Activated CD4-positive, alpha-beta memory T cell treated with anti-CD3 and anti-CD28 coated beads, Interleukin-2, amount 10 ng/mL, durations not matched to agents 7 days and 5 days (primary cell): ENCODE data around the gene PRKAG2. TPM values are rescaled to one million over a fixed set of nuclear protein-coding genes. Genes with fewer than 3 reads are reported as not detected.
"Not testable (repeated sequence)": the region's sequence is repeated elsewhere in the genome, so short reads cannot be mapped to it uniquely, and the experiment has no call there.

Source experiments
- CTCF ChIA-PET: fragments of 350-600 bp; sonication (Branson Sonifier 250); formaldehyde crosslinking; loops from one replicate; lab custom pipeline; 2021; ENCODE audit warnings: antibody characterized with exemption, inconsistent platforms; lab: Charles Lee
- POLR2A ChIA-PET: fragments of 350-600 bp; sonication (Branson Sonifier 250); formaldehyde crosslinking; loops from one replicate; lab custom pipeline; 2021; ENCODE audit warnings: antibody characterized with exemption; lab: Charles Lee
- DNase-seq: peaks from one replicate; pipeline ENCODE4 v3.0.0-alpha.2; 2020
- H3K27ac Mint-ChIP-seq: one replicate; pipeline ENCODE4 v1.8.0; 2021; ENCODE audit warnings: mild to moderate bottlenecking, mixed read lengths
- H3K27me3 Mint-ChIP-seq: one replicate; pipeline ENCODE4 v1.8.0; 2021; ENCODE audit warnings: mixed read lengths
- H3K36me3 Mint-ChIP-seq: one replicate; pipeline ENCODE4 v1.8.0; 2021; ENCODE audit warnings: low read depth, mixed read lengths
- H3K4me1 Mint-ChIP-seq: one replicate; pipeline ENCODE4 v1.8.0; 2021; ENCODE audit warnings: mixed read lengths
- H3K4me3 Mint-ChIP-seq: one replicate; pipeline ENCODE4 v1.8.0; 2021; ENCODE audit warnings: mild to moderate bottlenecking, mixed read lengths
- H3K9me3 Mint-ChIP-seq: one replicate; pipeline ENCODE4 v1.8.0; 2021; ENCODE audit warnings: mixed read lengths
- total RNA-seq, 2 experiments: library from RNA; stranded (reverse); gene quantifications; one replicate each; pipeline ENCODE4 v1.2.3, GENCODE V29; 2021

Gene PRKAG2
- total RNA-seq, 2 experiments from 2014 or later: 25.4 to 33.7 TPM

DNA sequence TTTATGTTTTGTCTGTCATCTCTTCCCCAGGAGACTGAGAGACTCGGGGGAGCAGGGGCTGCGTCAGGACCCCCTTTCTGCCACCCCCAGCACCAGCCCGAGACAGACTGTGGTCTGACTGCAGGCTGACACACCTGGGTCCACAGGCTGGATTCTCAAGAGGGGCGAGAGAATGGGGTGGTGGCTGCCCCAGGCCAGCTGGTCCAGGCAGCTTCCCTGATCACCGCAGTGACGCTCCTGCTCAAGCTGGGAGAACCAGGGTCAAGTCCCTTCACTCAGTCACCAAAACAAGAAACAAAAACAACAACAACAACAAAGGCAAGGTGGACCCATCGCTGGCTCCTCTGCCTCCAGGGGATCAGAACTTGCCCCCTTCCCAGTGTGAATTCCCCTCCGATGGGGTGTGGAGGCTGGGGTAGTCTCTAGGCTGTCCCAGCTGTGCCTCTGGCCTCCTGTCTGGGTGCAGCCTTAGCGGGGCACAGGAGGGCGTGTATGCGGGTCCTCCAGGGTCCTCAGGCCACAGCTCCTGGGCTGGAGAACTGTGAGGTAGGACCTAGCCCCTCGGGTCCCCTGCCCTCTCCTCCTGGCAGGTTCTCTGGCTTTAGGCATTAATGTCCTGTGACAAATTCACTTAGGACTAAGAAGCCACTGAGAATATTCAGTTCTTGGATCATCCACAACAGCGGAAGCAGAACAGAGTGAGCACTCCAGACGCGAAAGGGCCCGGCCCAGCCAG is 40.6 kb downstream of the PRKAG2 start:
- H3K27ac Mint-ChIP-seq: no peak overlapping the region
- ChIA-PET CTCF (no interaction called here), POLR2A (no interaction called here)
- no peaks in the 10 kb centered on the region for H3K9me3 Mint-ChIP-seq
- H3K36me3 Mint-ChIP-seq: no peaks in the 10 kb centered on the region
- DNase-seq: no peak
- no peaks in the 10 kb centered on the region for H3K27me3 Mint-ChIP-seq
- H3K4me1 Mint-ChIP-seq: peaks cover 43% of the 10 kb centered on the region
- H3K4me3 Mint-ChIP-seq: no peak overlapping the region

DNA sequence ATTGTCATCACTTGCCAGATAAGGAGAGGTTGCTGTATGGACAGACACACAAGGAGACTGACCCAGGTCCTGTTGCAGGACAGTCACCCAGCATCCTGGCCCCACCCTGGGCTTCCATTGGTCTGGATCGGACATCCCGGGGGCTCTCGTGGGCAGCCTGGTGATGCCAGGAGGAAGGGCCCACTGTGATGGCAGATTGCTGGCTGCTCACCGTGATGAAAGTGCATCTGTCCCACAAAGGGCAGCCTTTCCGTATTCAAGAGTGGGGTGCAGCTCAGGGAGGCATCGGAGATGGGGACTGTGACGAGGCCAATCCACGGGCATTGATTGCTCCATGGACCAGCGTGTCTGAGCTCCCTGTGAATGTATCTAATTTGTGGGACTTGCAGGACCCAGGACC is 41.3 kb downstream of the PRKAG2 start:
- CTCF ChIA-PET: no interaction called here
- no peak for DNase-seq

DNA sequence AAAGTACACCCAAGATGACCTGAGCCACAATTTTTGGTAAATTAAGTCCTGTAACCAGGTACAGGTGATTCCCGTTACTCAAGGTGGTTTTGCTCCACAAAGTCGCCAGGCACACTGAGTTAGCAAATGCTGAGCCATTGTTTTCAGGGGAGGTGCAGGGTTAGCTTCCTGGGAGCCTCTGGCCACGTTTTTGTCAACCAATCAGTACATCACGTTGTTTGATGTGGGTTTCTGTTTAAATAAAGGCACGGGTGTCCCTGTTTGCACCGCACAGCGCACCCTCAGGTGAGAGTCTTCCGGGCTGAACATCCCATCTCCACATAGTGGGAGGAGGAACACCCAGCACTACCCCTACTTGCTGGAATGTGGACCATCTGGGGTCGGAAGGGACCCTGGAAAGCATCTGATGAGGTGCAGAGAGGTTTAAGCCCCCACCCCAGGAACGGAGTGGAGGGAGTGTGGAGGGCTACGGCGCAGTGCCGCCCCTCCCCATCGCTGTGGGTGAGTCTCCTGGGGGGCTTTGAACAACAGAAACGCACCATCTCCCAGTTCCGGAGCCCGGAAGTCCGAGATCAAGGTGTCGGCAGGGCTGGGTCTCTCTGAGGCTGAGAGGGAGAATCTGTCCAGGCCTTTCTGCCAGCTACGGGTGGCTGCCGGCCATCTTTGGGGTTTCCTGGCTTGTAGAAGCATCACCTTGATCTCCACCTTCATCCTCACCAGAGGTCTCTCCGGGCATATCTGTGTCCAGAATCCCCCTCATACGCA is 42.5 kb downstream of the PRKAG2 start:
- no peak for DNase-seq
- POLR2A ChIA-PET: no interaction called here
- CTCF ChIA-PET: no interaction called here
- no peaks in the 10 kb centered on the region for H3K36me3 Mint-ChIP-seq
- H3K9me3 Mint-ChIP-seq: no peaks in the 10 kb centered on the region
- peaks cover 33% of the 10 kb centered on the region for H3K4me1 Mint-ChIP-seq
- no peak overlapping the region for H3K4me3 Mint-ChIP-seq
- H3K27me3 Mint-ChIP-seq: no peaks in the 10 kb centered on the region
- H3K27ac Mint-ChIP-seq: no peak overlapping the region

More for the DNA sequence above, 41.3 kb downstream of the PRKAG2 start:
- no peaks in the 10 kb centered on the region for H3K27me3 Mint-ChIP-seq
- H3K4me3 Mint-ChIP-seq: no peak overlapping the region
- no peak overlapping the region for H3K27ac Mint-ChIP-seq
- POLR2A ChIA-PET: no interaction called here
- no peaks in the 10 kb centered on the region for H3K9me3 Mint-ChIP-seq
- peaks cover 43% of the 10 kb centered on the region for H3K4me1 Mint-ChIP-seq
- no peaks in the 10 kb centered on the region for H3K36me3 Mint-ChIP-seq

DNA sequence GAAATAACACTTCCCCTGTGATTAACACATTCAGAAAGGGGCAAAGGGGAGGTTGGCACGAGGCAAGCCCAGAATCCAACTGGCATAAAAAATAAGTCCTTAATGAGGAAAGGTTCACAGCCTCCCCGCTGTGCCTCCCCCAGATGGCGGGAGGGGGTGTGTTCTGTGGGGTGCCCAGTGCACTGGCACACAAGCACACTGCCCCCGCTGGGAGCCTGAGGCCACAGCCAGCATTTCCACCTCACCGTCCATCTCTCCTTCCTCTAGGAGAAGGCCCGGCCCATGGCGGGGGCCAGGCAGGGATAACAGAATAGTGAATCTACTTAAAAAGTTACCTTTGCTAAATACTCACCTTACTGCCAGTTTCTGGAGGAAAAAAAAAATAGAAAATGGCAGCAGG is 43.2 kb downstream of the PRKAG2 start:
- POLR2A ChIA-PET: no interaction called here
- no peak overlapping the region for H3K27ac Mint-ChIP-seq
- DNase-seq: no peak
- CTCF ChIA-PET: interaction anchor here (0.9 kb wide), 1 partner anchor 149 kb away, joined by 3 read pairs; no protein-coding TSS in a partner anchor
- no peak overlapping the region for H3K4me3 Mint-ChIP-seq
- H3K9me3 Mint-ChIP-seq: no peaks in the 10 kb centered on the region
- H3K4me1 Mint-ChIP-seq: peaks cover 31% of the 10 kb centered on the region
- no peaks in the 10 kb centered on the region for H3K36me3 Mint-ChIP-seq
- H3K27me3 Mint-ChIP-seq: no peaks in the 10 kb centered on the region

DNA sequence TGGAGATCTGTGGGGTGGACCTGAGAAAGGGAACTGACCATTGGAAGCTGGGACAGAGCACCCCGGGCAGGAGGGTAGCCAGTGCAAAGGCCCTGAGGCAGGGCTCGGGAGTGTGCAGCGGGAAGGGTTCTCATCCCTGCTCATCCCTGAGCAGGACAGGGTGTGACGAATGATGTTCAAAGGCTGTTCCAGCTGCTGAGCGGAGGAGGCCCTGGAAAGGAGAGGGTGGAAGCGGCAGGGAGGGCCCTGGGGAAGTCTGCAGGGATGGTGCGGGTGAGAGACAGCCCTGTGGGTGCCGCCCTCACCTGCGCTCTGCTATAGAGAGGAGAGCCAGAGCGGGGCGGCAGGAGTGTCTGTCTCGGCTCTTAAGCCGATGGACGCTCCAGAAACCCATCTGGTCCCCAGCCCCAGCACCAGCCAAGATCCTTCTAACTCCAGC is 43.7 kb downstream of the PRKAG2 start:
- DNase-seq: no peak
- POLR2A ChIA-PET: no interaction called here
- Mint-ChIP-seq H3K27me3 (no peaks in the 10 kb centered on the region), H3K36me3 (no peaks in the 10 kb centered on the region), H3K4me3 (no peak overlapping the region), H3K27ac (no peak overlapping the region), H3K4me1 (peaks cover 28% of the 10 kb centered on the region), H3K9me3 (no peaks in the 10 kb centered on the region)
- CTCF ChIA-PET: interaction anchor here (0.9 kb wide), 1 partner anchor 149 kb away, joined by 3 read pairs; no protein-coding TSS in a partner anchor

DNA sequence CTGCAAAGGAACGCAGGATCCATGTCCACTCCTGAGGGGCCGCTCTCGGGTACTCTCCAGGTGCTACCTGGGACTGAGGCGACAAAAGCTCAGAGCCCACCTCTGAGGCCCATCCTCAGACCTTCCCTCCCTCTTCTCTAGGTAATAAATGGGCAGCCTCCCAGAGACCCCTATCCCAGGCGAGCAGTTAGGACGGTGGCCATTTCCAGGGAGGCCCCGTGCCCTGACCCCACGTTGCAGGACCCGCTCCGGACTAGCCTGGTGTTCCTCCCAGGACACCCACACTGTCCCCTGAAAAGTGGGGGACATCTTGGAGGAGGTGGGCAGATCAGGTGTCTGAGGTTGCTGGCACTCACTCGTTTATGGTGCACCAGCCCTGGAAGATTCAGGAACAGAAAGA is 44.3 kb downstream of the PRKAG2 start:
- no peaks in the 10 kb centered on the region for H3K9me3 Mint-ChIP-seq
- peaks cover 24% of the 10 kb centered on the region for H3K4me1 Mint-ChIP-seq
- no peak overlapping the region for H3K27ac Mint-ChIP-seq
- H3K4me3 Mint-ChIP-seq: no peak overlapping the region
- ChIA-PET CTCF (interaction anchor here (0.9 kb wide), 1 partner anchor 150 kb away, joined by 3 read pairs; no protein-coding TSS in a partner anchor), POLR2A (no interaction called here)
- H3K27me3 Mint-ChIP-seq: no peaks in the 10 kb centered on the region
- DNase-seq: no peak
- H3K36me3 Mint-ChIP-seq: no peaks in the 10 kb centered on the region

DNA sequence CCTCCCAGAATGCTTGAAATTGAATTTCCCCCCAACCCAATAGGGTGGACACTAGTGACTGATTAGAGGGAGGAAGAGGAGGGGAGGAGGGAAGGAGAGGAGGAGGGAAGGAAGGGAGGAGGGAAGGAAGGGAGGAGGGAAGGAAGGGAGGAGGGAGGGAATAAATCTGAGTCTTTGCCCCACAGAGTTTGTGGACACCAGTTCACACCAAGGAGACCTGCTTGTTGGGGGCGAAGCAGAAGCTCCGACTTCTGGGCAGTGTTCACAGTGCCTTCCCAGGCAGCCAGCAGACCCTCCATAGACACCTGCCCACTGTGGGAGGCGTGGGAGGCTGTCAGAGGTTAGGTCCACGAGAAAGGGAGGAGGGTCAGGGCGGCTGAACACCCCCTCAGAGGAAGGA is 44.8 kb downstream of the PRKAG2 start:
- Mint-ChIP-seq H3K4me3 (no peak overlapping the region), H3K9me3 (no peaks in the 10 kb centered on the region), H3K4me1 (peaks cover 24% of the 10 kb centered on the region), H3K27ac (no peak overlapping the region), H3K27me3 (no peaks in the 10 kb centered on the region), H3K36me3 (no peaks in the 10 kb centered on the region)
- CTCF ChIA-PET: no interaction called here
- no peak for DNase-seq
- POLR2A ChIA-PET: no interaction called here

DNA sequence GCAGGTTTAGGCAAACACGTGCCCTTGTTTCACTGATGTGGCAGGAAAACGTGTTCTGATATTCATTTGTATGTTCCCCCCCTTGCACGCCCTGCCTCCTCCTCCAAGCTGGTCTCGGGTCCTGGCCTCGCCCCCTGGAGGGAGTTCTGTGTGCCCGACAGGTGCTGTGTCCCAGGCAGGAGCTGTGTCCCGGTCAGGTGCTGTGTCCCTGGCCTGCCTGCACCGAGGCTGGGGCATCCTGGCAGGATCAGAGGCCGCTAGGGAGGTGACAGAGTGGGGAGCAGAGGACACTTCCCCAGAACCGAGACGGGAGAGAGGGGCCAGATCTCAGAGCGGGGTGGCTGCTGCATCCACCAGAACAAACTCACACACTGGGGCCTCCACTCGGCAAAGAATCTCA is 45.3 kb downstream of the PRKAG2 start:
- peaks cover 24% of the 10 kb centered on the region for H3K4me1 Mint-ChIP-seq
- no peak overlapping the region for H3K27ac Mint-ChIP-seq
- no peaks in the 10 kb centered on the region for H3K27me3 Mint-ChIP-seq
- ChIA-PET POLR2A (no interaction called here), CTCF (no interaction called here)
- no peak for DNase-seq
- H3K4me3 Mint-ChIP-seq: no peak overlapping the region
- no peaks in the 10 kb centered on the region for H3K9me3 Mint-ChIP-seq
- no peaks in the 10 kb centered on the region for H3K36me3 Mint-ChIP-seq

DNA sequence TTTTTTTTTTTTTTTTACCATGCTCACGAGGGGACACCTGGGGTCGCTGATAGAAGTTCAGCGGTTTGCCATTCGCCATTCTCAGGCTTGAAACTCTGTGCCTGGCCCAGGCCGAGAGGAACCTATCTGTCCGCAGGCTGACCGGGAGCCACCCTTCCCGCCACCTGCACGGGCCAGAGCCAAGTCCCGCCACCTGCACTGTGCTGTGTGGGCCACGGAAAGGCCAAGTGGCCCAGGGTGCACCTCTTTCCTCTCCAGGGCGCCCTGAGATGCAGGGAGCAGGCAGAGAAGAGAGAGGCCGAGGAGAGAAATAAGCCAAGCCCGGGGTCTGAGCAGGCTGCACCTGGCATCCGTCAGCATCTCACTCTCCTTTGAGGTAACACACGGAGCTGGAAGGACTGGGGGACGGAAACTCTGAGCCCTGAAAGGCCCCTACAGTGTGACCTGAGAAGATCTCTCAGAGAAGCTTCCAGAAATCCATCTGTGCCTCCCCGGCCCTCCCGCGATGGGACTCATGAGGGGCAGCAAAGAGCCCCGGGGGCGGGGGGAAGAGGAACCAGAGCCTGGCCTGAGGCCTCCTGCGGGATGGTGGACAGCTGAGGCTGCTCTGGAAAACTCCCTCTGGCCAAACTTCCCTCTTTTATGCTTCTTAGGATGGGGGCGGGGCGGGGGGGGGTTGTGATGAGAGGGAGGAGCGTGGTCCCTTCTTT is 46.6 kb downstream of the PRKAG2 start:
- Mint-ChIP-seq H3K9me3 (no peaks in the 10 kb centered on the region), H3K36me3 (no peaks in the 10 kb centered on the region), H3K4me3 (no peak overlapping the region), H3K27ac (no peak overlapping the region), H3K4me1 (peaks cover 24% of the 10 kb centered on the region), H3K27me3 (no peaks in the 10 kb centered on the region)
- ChIA-PET CTCF (no interaction called here), POLR2A (no interaction called here)
- DNase-seq: no peak

DNA sequence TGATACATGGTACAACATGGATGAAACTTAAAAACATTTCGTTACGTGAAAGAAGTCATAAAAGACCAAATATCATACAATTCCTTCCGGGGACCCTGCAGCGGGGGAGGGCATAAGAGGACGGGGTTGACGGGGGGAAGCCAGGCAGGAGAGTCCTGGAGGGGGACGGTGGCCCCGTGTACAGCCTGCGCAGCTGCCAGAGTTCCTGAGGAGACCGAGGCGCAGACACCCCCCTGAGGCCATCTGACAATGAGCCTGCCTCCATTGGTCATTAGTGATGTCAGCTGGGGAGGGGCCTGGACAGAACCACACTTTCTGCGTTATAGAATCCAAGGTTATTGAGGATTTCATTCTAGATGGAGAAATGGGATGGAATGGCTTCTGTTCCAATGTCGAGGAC is 47.2 kb downstream of the PRKAG2 start:
- Mint-ChIP-seq H3K36me3 (no peaks in the 10 kb centered on the region), H3K4me3 (no peak overlapping the region), H3K4me1 (peaks cover 21% of the 10 kb centered on the region), H3K27ac (no peak overlapping the region), H3K9me3 (no peaks in the 10 kb centered on the region), H3K27me3 (no peaks in the 10 kb centered on the region)
- ChIA-PET POLR2A (no interaction called here), CTCF (no interaction called here)
- DNase-seq: no peak

DNA sequence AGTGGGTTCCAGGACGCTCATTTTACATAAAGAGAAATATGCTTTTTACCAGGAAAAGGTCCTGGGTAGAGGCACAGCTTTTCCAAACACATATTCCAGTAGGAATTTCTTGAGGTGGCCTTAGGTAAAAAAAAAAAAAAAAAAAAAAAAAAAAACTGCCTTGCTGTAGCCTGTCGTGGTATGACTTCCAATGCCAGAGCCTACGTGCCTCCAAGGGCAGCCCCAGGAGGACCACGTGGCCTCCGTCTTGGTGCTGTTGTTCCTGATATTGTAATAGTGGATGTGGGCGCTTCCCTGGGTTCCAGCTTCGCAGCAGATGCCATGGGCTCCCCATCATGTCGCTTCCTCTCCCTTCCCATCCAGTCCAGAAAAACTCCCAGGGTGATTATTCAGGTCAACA is 49.3 kb downstream of the PRKAG2 start:
- POLR2A ChIA-PET: no interaction called here
- Mint-ChIP-seq H3K27ac (no peak overlapping the region), H3K27me3 (no peaks in the 10 kb centered on the region), H3K9me3 (no peaks in the 10 kb centered on the region), H3K4me1 (peaks cover 3% of the 10 kb centered on the region), H3K36me3 (no peaks in the 10 kb centered on the region), H3K4me3 (no peak overlapping the region)
- no peak for DNase-seq
- CTCF ChIA-PET: no interaction called here

DNA sequence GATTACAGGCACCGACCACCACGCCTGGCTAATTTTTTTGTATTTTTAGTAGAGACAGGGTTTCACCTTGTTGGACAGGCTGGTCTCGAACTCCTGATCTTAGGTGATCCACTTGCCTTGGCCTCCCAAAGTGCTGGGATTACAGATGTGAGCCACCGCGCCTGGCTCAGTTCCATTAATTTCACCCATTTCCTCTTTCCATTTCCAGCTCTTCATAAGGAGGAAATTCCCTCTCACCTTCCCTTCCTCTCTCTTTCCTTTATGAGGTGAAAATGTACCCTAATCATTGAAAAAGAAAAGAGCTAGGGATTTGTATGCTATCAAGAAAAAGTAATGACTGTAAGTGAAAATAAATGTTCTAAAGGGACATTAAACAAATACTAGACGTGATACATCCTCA is 50.6 kb downstream of the PRKAG2 start:
- H3K27ac Mint-ChIP-seq, H3K27me3 Mint-ChIP-seq, POLR2A ChIA-PET, DNase-seq, H3K4me3 Mint-ChIP-seq, H3K9me3 Mint-ChIP-seq, H3K4me1 Mint-ChIP-seq, H3K36me3 Mint-ChIP-seq, CTCF ChIA-PET: not testable (repeated sequence)

DNA sequence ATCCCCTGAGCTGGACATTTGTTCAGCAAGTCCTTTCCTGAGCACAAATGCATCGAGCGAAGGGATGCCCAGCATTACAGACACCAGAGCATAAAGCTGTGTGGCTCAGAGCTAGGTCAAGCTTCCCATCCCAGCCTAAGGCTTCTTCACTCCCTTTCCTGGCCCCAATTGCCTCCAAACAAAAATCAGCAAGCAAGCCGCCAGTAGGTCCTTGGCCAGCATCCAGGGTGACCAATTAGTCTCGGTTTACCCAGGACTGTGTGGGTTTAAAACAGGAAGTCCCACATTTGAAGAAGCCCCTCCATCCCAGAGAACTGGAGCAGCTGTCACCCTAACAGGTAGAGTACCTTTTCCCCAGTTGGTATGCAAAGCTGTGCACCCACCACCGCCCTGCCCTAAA is 51.2 kb downstream of the PRKAG2 start:
- Mint-ChIP-seq H3K27ac (no peak overlapping the region), H3K4me1 (peaks cover 3% of the 10 kb centered on the region), H3K4me3 (no peak overlapping the region), H3K36me3 (no peaks in the 10 kb centered on the region), H3K9me3 (no peaks in the 10 kb centered on the region), H3K27me3 (no peaks in the 10 kb centered on the region)
- CTCF ChIA-PET: no interaction called here
- POLR2A ChIA-PET: no interaction called here
- DNase-seq: no peak
